HEK293T (cell line): ENCODE measurements around the gene DAG1.

ENCODE experiments used
- FOXK2 ChIP-seq: fragments of 450-650 bp; IDR thresholded peaks from 2 replicates; pipeline ENCODE4 v1.6.1; 2016; ENCODE audit warnings: mild to moderate bottlenecking
- FOXM1 ChIP-seq: fragments of 450-650 bp; IDR thresholded peaks from 2 replicates; pipeline ENCODE4 v1.6.1; 2017; ENCODE audit warnings: mild to moderate bottlenecking, borderline replicate concordance
- L3MBTL2 ChIP-seq: fragments of 450-650 bp; conservative IDR thresholded peaks from 2 replicates; pipeline ENCODE4 v1.6.1; 2016; ENCODE audit warnings: mild to moderate bottlenecking
- SP1 ChIP-seq: fragments of 450-650 bp; IDR thresholded peaks from 2 replicates; pipeline ENCODE4 v1.6.1; 2017

DNA sequence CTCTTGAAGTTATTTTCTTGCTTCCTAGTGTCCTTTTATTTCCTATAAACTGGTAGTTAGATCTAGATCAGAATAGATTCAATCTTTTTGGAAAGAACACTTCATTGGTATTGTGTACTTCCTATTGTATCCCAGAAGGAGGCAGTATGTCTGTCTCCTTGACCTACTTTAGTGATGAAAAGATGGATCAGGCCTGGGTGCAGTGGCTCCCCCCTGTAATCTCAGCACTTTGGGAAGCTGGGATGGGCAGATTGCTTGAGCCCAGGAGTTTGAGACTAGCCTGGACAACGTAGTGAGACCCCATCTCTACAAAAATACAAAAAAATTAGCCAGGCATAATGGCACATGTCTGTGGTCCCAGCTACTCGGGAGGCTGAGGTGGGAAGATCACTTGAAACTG lies 96.2 kb downstream of the DAG1 start:
- no peak for TF ChIP-seq FOXM1
- no peak for TF ChIP-seq L3MBTL2
- TF ChIP-seq SP1: no peak
- no peak for TF ChIP-seq FOXK2
